ENCODE measurements around the gene HPCAL1. TPM values are rescaled to one million over a fixed set of nuclear protein-coding genes. Genes with fewer than 3 reads are reported as not detected.

The HPCAL1 gene
- total and polyA plus RNA-seq, 2 experiments from 2014 or later, result 8.3 to 25.4 TPM

GRCh38 chr2:10325278-10326145, 22.8 kb downstream of the HPCAL1 start:
- no peak for DNase-seq (ENCODE audit: low spot score)

More at GRCh38 chr2:10325278-10326145, 22.8 kb downstream of the HPCAL1 start:
- Mint-ChIP-seq H3K36me3 (ENCODE audit: low read depth) (peaks cover 6% of the 10 kb centered on the region; the same call in 1 of the 3 replicates), H3K27ac (peak overlapping the region; percentile 27; the same call in 1 of the 2 replicates), H3K9me3 (peaks cover 7% of the 10 kb centered on the region; the same call in 1 of the 3 replicates), H3K27me3 (ENCODE audit: insufficient read depth, low read depth, poor library complexity) (peaks cover 9% of the 10 kb centered on the region), H3K4me1 (peaks cover 65% of the 10 kb centered on the region), H3K4me3 (no peak overlapping the region)
- no peak for ATAC-seq
- no peak overlapping the region for H3K4me3 ChIP-seq
- no peaks in the 10 kb centered on the region for H3K27me3 ChIP-seq (ENCODE audit: insufficient read depth)
- H3K4me2 ChIP-seq, result no peak overlapping the region
- H2AFZ ChIP-seq, result no peak overlapping the region
- H3K4me1 ChIP-seq (ENCODE audit: insufficient read depth), result peaks cover 20% of the 10 kb centered on the region; the same call in 1 of the 2 replicates
- H4K20me1 ChIP-seq (replicated peaks; ENCODE audit: insufficient read depth), result no peaks in the 10 kb centered on the region
- peak overlapping the region; percentile 29; the same call in 1 of the 2 replicates for H3K27ac ChIP-seq (ENCODE audit: low read depth)
- no peaks in the 10 kb centered on the region for H3F3A ChIP-seq (replicated peaks; ENCODE audit: low read depth)
- H3K9me2 ChIP-seq (ENCODE audit: insufficient read depth), result no peaks in the 10 kb centered on the region
- H3K36me3 ChIP-seq (ENCODE audit: insufficient read depth), result no peaks in the 10 kb centered on the region
- no peak for TF ChIP-seq STAT1 (IDR thresholded peaks at IDR 0.05; ENCODE audit: unreplicated experiment)
- no peak for TF ChIP-seq NANOG (IDR thresholded peaks at IDR 0.05; ENCODE audit: borderline replicate concordance)
- no peak for TF ChIP-seq CREB1 (CRISPR knock-in tag; IDR thresholded peaks at IDR 0.05; ENCODE audit: low read depth)
- TF ChIP-seq JUNB (IDR thresholded peaks at IDR 0.05; ENCODE audit: unreplicated experiment), result no peak
- TF ChIP-seq POLR2AphosphoS5 (IDR thresholded peaks at IDR 0.05; ENCODE audit: low read depth), result no peak
- TF ChIP-seq, protein P1, sequence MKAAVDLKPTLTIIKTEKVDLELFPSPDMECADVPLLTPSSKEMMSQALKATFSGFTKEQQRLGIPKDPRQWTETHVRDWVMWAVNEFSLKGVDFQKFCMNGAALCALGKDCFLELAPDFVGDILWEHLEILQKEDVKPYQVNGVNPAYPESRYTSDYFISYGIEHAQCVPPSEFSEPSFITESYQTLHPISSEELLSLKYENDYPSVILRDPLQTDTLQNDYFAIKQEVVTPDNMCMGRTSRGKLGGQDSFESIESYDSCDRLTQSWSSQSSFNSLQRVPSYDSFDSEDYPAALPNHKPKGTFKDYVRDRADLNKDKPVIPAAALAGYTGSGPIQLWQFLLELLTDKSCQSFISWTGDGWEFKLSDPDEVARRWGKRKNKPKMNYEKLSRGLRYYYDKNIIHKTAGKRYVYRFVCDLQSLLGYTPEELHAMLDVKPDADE (IDR thresholded peaks at IDR 0.05), result no peak
- no peak for TF ChIP-seq REST (IDR thresholded peaks at IDR 0.05; ENCODE audit: unreplicated experiment)
- TF ChIP-seq EZH2 (IDR thresholded peaks at IDR 0.05; ENCODE audit: low read depth, unreplicated experiment), result no peak
- TF ChIP-seq CTCF (conservative IDR thresholded peaks at IDR 0.05; ENCODE audit: low read depth in 2 of 2), result no peak
- TF ChIP-seq ZNF331 (CRISPR knock-in tag; IDR thresholded peaks at IDR 0.05; ENCODE audit: low read depth), result no peak
- TF ChIP-seq ZNF114 (CRISPR knock-in tag; IDR thresholded peaks at IDR 0.05), result no peak
- no peak for TF ChIP-seq EZH2phosphoT487 (IDR thresholded peaks at IDR 0.05; ENCODE audit: unreplicated experiment)
- TF ChIP-seq ZNF462 (CRISPR knock-in tag; IDR thresholded peaks at IDR 0.05), result no peak
- no peaks in the 10 kb centered on the region for H3K79me2 ChIP-seq (replicated peaks; ENCODE audit: insufficient read depth)

Measured in GM23338 (cell line).